NCI-H187 (cell line): ENCODE measurements around the gene SEC61A1.

Source experiments
- DNase-seq, 2 experiments: peaks; one replicate each; lab custom pipeline; 2025; lab: John Stamatoyannopoulos, UW

Gene SEC61A1

DNA sequence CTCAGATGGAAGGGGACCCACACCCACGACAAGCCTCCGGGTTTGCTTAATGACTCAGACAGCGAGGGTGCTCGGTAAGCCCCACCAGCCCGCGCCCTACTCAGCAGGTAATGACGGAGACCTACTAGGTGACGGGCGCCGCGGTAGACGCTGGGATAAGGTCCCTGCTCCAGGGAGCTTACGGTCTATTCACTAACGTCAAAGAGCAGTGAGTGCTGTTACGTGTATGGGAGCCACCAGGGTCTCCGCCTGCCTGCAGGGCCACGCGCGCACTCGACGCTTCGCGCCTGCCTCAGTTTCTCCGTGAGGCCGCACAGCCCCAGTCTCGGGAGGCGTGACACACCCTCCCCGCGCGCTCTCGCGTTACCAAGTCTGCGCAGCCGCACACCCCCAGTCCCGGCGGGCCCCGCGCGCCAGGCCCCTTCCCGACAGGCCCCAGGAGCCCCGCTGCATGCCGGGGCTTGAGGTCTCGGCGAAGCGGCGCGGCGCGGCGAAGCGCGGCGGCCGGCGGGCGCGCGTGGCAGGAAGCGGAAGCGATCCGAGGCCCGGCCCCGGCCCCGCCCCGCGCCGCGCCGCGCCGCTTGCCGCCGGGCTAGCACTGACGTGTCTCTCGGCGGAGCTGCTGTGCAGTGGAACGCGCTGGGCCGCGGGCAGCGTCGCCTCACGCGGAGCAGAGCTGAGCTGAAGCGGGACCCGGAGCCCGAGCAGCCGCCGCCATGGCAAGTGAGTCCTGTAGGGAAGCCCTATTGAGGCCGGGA, at the start of gene SEC61A1:
TSS of gene SEC61A1 (plus strand) at position 601 of the 758 bp plus-strand sequence. CDS start at position 717, 116 bp downstream.
- peak; percentile 66 to 90 for DNase-seq

DNA sequence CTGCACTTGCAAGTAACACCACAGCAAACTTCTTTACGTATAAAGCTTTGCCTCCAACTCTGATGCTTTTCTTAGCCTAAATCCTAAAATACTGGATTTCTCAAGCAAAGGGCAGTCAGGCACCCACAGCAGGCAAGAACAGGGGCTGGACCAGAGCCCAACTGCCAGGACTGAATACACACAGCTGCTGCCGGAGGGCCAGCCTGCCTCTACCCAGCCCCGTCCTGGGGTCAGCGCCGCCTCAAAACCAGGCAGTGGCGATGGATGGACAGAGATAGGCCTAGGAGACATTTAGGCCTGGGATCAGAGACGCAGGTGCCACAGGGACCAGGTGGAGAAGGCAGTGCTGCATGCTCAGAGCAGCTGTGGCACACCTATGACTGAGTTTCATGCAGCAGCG, 47.6 kb upstream of the SEC61A1 start:
- no peak for DNase-seq

- DNase-seq, result no peak
Observed at GRCh38 chr3:128006061-128007032, 45.9 kb upstream of the SEC61A1 start.

DNA sequence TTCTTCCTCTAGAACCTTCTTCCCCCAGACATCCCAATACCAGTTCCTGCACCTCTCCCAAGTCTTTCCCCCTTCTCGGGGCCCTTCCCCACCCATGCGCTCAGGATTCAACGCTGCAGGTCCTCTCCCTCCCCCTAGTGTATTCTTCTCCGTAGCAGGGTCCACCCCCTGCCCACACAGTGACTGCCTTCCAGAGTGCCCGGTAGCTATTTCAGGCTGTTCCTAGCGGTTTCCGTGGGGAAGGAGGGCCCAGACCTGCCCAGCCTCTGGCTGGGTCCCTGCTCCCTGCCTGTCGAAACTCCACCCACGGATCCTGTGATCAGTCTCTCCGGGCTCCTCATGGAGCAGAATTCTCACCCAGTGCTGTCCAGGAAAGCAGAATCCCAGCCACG, 45.2 kb upstream of the SEC61A1 start:
- DNase-seq, result no peak

DNA sequence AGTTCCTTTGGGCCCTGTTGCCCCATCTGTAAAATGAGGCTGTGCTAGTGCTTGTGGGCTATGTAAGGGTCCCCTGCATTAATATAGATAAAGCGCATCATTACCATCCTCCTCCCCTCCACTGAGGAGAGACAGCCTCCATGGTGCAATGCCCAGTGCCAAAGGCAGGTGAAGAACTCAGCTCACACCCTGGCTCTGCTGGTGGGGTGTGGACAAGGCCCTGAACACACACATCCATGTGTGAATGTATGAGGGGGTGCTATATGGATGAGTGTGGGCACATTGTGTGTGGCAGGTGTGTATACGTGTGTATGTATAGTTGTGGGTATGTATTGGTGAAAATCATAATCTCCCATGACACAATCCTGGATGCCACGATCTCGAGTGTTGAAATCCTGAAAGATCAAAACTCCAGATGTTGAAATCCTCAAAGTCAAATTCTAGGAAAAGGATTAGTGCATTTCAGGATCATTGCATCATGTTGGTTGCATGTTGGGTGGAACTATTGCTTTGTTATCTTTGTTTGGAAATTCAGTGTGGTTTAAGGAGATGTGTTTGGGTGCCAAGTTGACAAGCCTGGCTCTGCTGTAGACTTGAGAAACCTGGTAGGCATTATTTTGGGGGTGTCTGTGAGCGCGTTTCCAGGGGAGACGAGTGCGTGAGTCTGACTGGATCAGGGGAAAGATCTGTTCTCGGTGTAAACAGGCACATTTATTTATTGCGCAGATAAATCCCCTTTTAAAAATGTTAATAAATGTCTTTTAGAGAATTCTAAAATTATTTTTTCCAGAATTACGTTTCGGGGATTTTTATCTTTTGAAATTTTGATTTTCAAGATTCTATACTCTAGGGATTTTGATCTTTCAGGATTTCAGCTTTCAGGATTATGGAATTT, 42.0 kb upstream of the SEC61A1 start:
- DNase-seq, result no peak

DNA sequence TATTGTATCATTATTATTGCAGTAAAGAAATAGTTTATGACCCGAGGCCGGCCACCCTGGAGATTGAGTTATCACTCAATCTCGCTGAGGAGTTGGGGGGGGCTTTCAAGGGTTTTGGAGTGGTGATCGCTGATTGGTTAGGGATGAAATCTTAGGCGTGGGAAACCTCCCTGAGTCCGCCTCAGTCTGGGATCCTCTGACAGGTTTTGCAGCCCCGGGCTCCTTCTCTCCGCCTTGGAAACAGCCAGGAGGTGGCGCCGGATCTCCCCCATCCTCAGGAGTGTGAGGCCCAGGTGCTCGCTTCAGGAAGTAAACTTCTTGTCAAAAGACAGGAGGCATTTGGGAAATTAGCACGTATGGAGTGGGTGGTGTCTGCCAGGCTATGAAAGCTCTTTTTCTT, 41.1 kb upstream of the SEC61A1 start:
- peak; percentile 24 to 61 for DNase-seq

DNA sequence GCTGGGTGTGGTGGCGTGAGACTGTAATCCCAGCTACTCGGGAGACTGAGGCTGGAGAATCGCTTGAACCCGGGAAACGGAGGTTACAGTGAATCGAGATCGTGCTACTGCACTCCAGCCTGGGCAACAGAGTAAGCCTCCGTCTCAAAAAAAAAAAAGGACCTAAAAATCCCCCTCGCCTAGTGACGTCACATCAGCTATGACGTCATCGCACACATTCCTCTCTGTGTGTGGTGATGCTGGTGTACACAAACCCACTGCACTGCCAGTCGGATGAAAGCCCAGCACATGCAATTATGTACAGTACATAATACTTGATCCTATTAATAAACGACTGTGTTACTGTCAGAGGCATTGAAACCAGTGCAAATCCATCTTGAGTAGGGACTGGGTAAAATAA, 40.2 kb upstream of the SEC61A1 start:
- no peak for DNase-seq

GRCh38 chr3:128014548-128014947, 37.7 kb upstream of the SEC61A1 start:
- DNase-seq, result no peak

DNA sequence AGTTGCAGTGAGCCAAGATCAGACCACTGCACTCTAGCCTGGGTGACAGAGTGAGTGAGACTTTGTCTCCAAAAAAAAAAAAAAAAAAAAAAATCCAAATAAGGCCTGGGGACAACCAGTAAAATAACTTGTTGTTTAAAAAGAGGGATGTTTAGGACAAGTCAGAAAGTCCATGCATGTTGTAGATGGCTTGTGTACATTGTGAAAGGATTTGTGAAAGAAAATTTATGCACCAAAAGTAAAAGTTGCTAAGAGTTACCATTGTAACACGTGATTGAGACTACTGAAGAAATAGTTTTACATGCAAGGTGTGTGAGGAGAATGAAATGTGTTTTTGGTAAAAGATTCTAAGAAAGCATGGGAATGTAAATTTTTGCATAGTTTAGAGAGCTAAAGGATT, 35.7 kb upstream of the SEC61A1 start:
- DNase-seq, result no peak

DNA sequence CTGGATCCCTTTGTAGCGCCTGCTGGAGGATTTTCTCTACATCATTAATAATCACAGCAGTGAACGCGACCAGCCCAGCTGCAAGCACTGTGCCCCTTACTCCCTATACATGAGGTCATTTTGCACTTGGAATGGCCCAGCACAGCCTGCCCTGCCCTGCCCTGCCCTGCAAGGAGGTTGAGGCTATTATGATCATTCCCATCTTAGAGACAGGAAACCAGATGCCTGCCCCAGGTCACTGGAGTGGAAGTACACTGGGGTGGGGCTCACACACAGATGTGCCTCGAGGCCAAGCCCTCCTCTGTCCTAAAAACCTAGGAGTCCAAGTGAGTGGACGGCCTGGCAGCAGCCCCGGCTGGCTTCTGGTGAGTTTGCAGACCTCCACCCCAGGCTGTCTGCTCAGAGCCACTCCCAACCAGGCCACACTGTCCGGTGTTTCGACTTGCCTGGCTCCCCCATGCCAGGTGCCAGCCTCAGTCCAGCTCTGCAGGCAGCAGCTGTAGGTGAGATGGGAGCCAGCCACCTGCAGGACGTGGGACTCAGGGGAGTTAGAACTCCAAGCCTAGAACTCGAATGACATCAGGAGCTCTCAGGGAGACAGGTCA, 30.4 kb upstream of the SEC61A1 start:
- DNase-seq, result no peak

DNA sequence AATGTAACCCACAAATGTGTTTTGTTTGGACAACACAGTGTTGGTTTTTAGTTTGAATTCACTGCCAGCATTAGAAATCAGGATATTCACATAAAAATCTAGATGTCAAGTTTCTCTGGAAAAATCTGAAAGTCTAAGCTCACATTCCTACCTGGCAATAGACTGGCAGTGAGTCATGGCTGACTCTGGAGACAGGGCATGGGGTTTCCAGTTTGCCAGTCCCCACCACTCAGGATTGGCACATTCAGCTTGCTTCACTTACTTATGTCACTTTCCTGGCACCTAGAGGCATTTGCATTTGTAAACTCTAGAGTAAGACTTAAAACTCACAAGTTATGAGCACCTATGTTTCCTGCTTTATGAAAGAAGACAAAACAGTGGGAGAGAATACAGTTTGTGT, 19.1 kb upstream of the SEC61A1 start:
- no peak for DNase-seq

- DNase-seq, result no peak
Observed at GRCh38 chr3:128036119-128036518, 16.1 kb upstream of the SEC61A1 start.

DNA sequence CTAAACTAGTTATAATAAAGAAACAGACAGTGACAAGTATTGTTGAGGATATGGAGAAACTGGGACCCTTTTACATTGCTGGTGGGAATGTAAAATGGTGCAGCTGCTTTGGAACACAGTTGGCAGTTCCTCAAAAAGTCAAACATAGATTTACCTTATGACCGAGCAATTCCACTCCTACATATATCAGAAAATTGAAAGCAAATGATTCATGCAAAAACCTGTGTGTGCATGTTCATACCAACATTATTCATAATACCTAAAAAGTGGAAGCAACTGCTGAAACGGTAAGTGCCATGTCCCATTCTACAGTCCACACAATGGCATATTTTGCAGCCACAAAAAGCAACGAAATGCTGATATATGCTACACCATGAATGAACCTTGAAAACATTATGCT, 12.2 kb upstream of the SEC61A1 start:
- DNase-seq, result no peak

DNA sequence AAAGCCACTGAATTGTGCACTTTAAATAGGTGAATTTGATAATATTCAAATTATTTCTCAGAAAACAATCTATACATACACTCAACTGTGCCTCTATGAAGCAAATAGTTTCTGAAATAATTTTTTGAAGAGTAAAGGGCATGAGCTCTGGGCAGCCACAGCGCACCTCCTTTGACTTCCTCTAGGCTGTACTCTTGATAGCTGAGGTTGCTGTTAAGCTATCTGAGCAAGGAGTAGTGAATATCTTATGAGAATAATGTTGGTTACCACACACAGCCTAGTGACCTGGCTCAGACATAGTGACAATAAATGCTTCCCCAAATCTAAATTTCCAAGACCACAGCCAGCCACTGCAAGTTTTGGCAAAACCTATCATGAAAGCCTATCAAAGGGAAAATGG, 11.6 kb upstream of the SEC61A1 start:
- no peak for DNase-seq

DNA sequence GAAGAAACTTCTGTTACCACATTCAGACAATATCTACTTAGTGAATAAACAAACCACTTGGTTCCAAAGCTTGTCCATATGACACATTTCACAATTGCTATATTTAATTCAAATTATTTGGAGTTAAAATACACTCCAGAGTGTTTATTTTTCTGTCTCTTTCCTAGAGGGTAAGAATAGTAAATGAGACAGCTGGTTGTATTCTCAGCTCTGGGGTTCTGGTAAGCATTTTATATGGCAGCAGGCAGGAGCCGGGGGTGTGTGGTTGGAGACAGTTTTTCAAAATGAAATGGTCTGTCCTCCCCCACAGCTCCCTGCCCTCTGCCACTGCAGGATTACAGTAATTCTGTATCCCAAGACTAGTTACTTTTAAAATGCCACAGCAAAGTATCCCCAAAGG, 10.9 kb upstream of the SEC61A1 start:
- DNase-seq, result no peak

DNA sequence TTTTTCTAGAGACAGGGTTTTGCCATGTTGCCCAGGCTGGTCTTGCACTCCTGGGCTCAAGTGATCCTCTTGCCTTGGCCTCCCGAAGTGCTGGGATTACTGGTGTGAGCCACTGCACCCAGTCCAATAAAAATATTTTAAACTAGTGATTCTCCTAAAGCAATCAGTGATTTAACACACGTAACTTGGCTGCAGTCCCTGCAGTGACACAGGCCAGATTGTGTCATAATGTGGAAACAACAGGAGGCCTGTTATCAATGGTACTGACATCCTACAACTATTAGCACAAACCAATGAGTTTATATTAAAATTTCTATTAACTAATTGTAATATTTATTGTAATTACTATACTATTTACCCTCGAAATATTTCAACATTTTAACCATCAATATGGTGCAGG, 1.6 kb upstream of the SEC61A1 start:
- no peak for DNase-seq

DNA sequence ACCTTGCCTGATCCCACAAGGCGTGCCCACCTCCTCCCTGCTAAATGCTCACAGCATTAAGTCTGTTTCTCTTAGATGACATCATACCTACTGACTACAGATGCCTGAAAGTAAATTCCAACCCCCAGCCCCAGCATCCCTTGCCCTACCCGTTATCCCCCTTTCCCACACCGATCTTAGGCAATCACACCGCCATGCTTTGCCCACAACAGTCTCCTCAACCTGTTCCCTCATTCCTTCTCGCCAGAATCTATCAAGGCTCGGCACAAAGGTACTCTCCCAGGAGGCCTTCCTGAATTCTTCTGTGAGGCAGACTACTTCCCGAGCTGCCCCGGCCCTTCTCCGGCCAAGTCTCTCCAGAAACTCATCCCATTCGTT, 789 bp upstream of the SEC61A1 start:
- no peak for DNase-seq

GRCh38 chr3:128052595-128053351, 536 bp downstream of the SEC61A1 start:
- DNase-seq, result no peak

- no peak for DNase-seq
Observed at GRCh38 chr3:128053614-128054013, 1.4 kb downstream of the SEC61A1 start.

- no peak for DNase-seq
Observed at GRCh38 chr3:128054367-128054766, 2.1 kb downstream of the SEC61A1 start.

DNA sequence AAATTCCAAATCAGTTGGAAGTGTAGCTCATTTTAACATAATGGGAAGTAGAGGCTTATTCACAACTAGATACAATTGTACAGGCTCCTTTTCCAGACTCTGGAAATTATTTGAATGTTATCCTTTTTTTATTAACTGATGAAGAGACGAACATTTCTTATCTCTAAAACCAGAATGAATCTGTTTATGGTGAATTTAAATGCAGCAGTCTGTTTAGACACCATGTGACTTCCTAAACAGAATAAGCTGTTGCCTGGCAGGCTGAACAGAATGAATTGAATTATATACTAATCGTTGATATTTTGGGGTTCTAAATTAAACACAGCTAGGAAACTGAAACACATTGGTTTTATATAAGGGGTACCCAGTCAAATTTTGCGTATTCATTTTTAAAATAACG, 4.0 kb downstream of the SEC61A1 start:
- no peak for DNase-seq
